ENCODE measurements around the gene KCNS1. TPM values are rescaled to one million over a fixed set of nuclear protein-coding genes. Genes with fewer than 3 reads are reported as not detected.

The KCNS1 gene
- total RNA-seq, 1 donor: 0.18 TPM

DNA sequence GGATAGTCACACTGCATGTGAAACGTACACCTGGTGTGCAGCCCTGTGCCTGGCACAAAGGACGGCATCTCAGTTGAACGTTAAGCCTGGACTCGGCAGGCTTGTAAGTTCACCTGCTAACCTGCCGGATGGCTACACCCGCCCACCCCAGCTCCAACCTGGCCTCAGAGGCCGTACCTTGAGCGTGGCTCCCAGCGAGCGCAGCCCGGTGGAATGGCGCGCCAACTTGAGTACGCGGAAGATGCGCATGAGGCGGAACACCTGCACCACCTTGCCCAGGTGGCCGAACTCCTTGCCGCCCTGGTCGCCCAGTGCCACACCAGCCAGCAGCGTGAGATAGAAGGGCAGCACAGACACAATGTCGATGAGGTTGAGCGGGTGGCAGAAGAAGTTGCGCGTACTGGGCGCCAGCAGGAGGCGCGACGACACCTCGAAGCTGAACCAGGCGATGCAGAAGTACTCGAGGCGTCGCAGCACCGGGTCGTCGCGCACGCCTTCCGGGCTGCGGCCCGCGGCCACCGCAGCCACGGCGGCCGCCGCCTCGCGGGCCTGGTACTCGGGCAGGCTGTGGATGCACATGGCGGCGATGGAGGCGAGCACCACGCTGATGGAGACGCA, 3.3 kb downstream of the KCNS1 start:
- DNase-seq (ENCODE audit: low read depth): peak; percentile 50
- peak overlapping the region; percentile 13 for H3K4me3 ChIP-seq (ENCODE audit: low read depth, low read length)
- TF ChIP-seq CTCF (IDR thresholded peaks at IDR 0.05; ENCODE audit: insufficient read depth, low read length): peak; percentile 49

GRCh38 chr20:45096781-45097180, 4.1 kb downstream of the KCNS1 start:
- no peak for DNase-seq (ENCODE audit: low read depth)
- no peak overlapping the region for H3K4me3 ChIP-seq (ENCODE audit: low read depth, low read length)
- no peak for TF ChIP-seq CTCF (IDR thresholded peaks at IDR 0.05; ENCODE audit: insufficient read depth, low read length)

- no peak overlapping the region for H3K4me3 ChIP-seq (ENCODE audit: low read depth, low read length)
- peak; percentile 87 for TF ChIP-seq CTCF (IDR thresholded peaks at IDR 0.05; ENCODE audit: insufficient read depth, low read length)
- DNase-seq (ENCODE audit: low read depth): peak; percentile 80
Observed at GRCh38 chr20:45095805-45096238, 5.1 kb downstream of the KCNS1 start.

DNA sequence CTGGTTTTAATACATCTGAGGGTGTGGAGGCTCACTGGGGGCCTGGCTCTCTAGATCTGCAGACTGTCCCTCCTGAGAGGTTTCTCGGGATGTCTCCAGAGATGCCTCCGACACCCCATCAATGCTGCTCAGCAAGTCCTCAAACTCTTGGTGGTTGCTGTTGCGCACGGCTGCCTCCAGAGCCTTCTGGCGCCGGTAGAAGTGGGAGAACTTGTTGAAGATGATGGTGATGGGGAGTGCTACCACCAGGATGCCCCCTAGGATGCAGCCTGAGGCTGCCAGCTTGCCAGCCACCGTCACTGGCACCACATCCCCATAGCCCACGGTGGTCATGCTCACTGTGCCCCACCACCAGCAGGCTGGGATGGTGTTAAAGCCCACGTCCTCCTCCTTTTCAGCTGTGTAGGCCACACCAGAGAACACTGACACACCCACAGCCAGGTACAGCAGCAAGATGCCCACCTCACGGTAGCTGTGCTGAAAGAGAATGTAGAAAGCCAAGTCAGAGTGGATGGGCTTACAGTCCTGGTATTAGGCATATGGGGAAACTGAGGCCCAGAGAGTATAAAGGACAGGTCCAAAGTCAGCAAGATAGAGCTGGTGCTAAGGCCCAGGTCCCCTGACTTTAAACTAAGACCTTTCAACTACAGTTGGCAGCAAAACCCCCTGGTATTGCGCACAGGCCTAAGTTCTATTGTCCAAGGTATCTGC, 5.9 kb downstream of the KCNS1 start:
- TF ChIP-seq CTCF (IDR thresholded peaks at IDR 0.05; ENCODE audit: insufficient read depth, low read length): no peak
- no peak overlapping the region for H3K4me3 ChIP-seq (ENCODE audit: low read depth, low read length)
- DNase-seq (ENCODE audit: low read depth): no peak

DNA sequence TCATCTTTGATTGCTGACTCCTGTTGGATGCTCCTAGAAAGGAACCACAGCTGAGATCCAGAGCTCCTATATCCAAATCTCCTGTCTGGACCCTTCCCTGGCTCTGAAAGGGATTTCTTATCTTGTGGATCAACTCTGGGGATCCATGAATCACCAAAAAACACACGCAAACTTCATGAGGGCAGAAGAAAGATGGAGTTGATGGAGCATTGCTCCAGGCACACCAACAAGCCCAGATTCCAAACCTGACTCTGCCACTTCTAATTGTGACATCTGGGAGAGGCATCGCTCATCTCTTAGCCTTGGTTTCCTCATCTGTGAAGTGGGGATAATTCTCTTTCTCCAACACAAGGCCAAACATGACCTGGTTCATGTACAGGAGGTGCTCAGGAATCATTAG, 6.7 kb downstream of the KCNS1 start:
- no peak for DNase-seq (ENCODE audit: low read depth)
- TF ChIP-seq CTCF (IDR thresholded peaks at IDR 0.05; ENCODE audit: insufficient read depth, low read length): no peak
- H3K4me3 ChIP-seq (ENCODE audit: low read depth, low read length): no peak overlapping the region

DNA sequence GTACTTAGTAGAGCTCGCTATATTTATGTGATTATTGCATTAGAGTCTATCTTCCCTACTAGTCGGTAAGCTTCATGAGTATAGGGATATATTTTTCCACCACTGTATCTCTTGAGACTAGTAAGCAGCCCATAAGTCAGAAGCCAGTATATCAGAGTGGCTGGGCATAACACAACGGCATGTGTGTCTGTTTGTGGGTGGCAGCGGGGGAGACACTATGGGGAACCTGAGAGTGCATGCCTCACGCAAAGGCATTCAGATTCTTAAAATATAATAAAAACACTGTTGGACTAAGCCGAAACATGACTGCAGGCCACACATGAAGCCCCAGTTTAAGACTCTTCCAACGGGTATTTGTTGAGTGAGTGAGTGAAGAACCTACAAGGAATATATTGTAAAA, 8.0 kb downstream of the KCNS1 start:
- DNase-seq (ENCODE audit: low read depth): no peak
- TF ChIP-seq CTCF (IDR thresholded peaks at IDR 0.05; ENCODE audit: insufficient read depth, low read length): no peak
- H3K4me3 ChIP-seq (ENCODE audit: low read depth, low read length): no peak overlapping the region

All from fibroblast of the aortic adventitia (primary cell).